Activated T-helper 17 cell treated with anti-CD3 and anti-CD28 coated beads, Interleukin-2, amount 50 U/mL, for 72 hours (primary cell): ENCODE data around the gene MAGEB6. TPM values are rescaled to one million over a fixed set of nuclear protein-coding genes. Genes with fewer than 3 reads are reported as not detected.
"Not testable (repeated sequence)": the region's sequence is repeated elsewhere in the genome, so short reads cannot be mapped to it uniquely, and the experiment has no call there.

Source experiments
- ATAC-seq: fragments of 150-1000 bp; cut with Tn5 transposase; replicated peaks from 2 replicates; pipeline ENCODE4 v1.10.0; 2021; ENCODE audit warnings: mild to moderate bottlenecking, moderate library complexity
- H3K27ac Mint-ChIP-seq: one replicate; pipeline ENCODE4 v1.8.0; 2022; ENCODE audit warnings: mixed read lengths
- H3K27me3 Mint-ChIP-seq: one replicate; pipeline ENCODE4 v1.8.0; 2022; ENCODE audit warnings: mixed read lengths
- H3K36me3 Mint-ChIP-seq: one replicate; pipeline ENCODE4 v1.8.0; 2022; ENCODE audit warnings: low read depth, mild to moderate bottlenecking, mixed read lengths
- H3K4me1 Mint-ChIP-seq: one replicate; pipeline ENCODE4 v1.8.0; 2022; ENCODE audit warnings: mixed read lengths
- H3K4me3 Mint-ChIP-seq: one replicate; pipeline ENCODE4 v1.8.0; 2022; ENCODE audit warnings: mild to moderate bottlenecking, mixed read lengths
- H3K9me3 Mint-ChIP-seq: one replicate; pipeline ENCODE4 v1.8.0; 2022; ENCODE audit warnings: mixed read lengths
- total RNA-seq, 2 donors: library from RNA; stranded (reverse); gene quantifications; one replicate each; pipeline ENCODE4 v1.2.3, GENCODE V29; 2022

Gene MAGEB6, protein sequence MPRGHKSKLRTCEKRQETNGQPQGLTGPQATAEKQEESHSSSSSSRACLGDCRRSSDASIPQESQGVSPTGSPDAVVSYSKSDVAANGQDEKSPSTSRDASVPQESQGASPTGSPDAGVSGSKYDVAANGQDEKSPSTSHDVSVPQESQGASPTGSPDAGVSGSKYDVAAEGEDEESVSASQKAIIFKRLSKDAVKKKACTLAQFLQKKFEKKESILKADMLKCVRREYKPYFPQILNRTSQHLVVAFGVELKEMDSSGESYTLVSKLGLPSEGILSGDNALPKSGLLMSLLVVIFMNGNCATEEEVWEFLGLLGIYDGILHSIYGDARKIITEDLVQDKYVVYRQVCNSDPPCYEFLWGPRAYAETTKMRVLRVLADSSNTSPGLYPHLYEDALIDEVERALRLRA
- not detected for total RNA-seq

DNA sequence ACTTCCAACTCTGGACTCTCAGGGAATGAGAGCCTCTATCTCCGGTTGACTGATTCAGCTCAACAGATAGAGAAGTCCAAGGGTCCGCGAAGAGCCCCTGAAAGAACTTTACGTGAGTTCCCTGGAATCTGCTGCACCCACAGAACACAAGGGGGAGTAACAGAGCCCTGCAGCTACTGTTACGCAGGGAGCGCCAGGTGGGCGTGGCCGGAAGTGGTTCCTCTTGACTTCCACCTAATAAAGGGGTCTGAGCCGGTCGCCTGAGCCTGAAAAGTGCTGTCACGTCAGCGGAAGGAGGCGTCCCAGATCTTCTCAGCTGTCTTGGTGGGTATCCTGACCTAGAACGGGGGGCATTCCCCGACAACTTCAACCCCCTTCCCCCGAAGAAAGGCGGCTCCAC is at the start of gene MAGEB6:
Gene MAGEB6, plus strand, starts transcription at position 237 of the 400 bp plus-strand sequence. CDS start 1,407 bp downstream, outside the sequence.
- Mint-ChIP-seq H3K9me3 (no peaks in the 10 kb centered on the region), H3K4me1 (no peaks in the 10 kb centered on the region)

DNA sequence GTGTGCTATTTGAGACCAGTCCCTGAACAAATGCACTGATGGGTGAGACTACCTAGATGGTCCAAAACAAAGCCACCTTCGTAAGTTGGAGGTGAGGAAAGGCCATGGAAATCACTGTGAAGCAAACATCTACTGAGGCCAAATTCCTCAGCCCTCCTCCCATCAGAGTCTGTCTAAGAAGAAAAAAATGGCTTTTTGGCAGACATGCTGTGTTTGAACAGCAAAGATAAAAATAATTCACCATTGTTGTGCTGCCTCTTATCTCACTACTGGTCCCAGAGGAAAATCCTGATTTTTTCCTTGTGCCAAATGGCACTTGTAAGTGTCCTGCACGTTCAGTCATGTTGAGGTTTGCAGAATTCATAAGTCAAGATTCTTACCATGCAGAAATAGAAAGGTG is 46.2 kb upstream of the MAGEB6 start:
- ATAC-seq, result no peak
- Mint-ChIP-seq H3K27ac (no peak overlapping the region), H3K4me1 (no peaks in the 10 kb centered on the region)

More for the DNA sequence above, at the start of gene MAGEB6:
- Mint-ChIP-seq H3K4me3 (no peak within 1 kb of the TSS), H3K36me3 (no peaks in the 10 kb centered on the region), H3K27ac (no peak within 1 kb of the TSS), H3K27me3 (no peaks in the 10 kb centered on the region)
- ATAC-seq, result no peak

DNA sequence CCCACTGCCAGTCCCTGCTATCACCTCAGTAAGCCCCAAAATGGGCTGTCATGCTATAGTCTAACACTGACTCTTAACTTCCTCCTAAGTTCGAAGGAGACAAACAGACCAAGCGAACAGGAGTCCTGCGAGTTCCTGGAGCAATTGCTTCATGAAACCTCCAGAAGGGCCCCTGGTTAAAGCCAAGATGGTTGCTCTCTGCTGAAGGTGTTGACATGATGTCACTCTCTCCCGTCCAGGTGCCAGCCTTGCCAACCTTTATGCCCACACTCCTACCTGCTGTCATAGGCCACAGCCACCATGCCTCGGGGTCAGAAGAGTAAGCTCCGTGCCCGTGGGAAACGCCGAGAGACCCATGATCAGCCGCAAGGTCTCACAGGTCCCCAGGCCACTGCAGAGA is 31.9 kb upstream of the MAGEB6 start, which contains the start of gene MAGEB6B:
Gene MAGEB6B, plus strand, starts transcription at position 301 of the 400 bp plus-strand sequence. Its CDS starts 0 bp downstream, at position 301.
- Mint-ChIP-seq H3K27ac (no peak within 1 kb of the TSS), H3K9me3 (peaks cover 3% of the 10 kb centered on the region), H3K4me3 (no peak within 1 kb of the TSS), H3K4me1 (no peaks in the 10 kb centered on the region), H3K27me3 (no peaks in the 10 kb centered on the region), H3K36me3 (no peaks in the 10 kb centered on the region)
- no peak for ATAC-seq

More for the DNA sequence above, 46.2 kb upstream of the MAGEB6 start:
- Mint-ChIP-seq H3K9me3 (no peaks in the 10 kb centered on the region), H3K27me3 (no peaks in the 10 kb centered on the region), H3K36me3 (no peaks in the 10 kb centered on the region), H3K4me3 (no peak overlapping the region)

DNA sequence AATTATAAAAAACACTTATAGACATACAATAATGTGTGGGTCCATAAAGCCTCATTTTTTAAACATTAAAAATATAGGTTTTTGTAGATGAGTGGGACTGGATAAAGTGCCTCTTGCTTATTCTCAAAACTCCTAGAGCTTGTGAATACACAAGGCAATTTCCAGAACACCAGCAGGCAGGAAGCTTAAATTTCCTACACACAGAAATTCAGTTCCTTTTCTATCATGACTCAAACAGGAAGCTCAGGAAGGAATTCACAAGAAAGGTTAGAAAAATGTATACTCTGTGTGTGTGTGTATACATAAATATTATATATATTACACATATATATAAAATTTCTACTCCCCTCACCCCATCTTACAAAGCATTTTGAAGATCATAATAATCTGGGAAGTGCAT is 11.3 kb downstream of the MAGEB6 start:
- Mint-ChIP-seq H3K4me1 (no peaks in the 10 kb centered on the region), H3K9me3 (no peaks in the 10 kb centered on the region), H3K4me3 (no peak overlapping the region), H3K27me3 (no peaks in the 10 kb centered on the region), H3K27ac (no peak overlapping the region), H3K36me3 (no peaks in the 10 kb centered on the region)
- no peak for ATAC-seq

DNA sequence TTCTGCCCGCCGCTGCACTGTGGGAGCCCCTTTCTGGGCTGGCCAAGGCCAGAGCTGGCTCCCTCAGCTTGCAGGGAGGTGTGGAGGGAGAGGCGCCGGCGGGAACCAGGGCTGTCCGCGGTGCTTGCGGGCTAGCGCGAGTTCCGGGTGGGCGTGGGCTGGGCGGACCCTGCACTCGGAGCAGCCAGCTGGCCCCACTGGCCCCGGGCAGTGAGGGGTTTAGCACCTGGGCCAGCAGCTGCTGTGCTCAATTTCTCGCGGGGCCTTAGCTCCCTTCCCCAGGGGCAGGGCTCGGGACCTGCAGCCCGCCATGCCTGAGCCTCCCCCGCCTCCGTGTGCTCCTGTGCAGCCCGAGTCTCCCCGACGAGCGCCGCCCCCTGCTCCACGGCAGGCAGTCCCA is 12.5 kb downstream of the MAGEB6 start:
- not testable (repeated sequence) for ATAC-seq, H3K27me3 Mint-ChIP-seq, H3K4me1 Mint-ChIP-seq, H3K36me3 Mint-ChIP-seq, H3K27ac Mint-ChIP-seq, H3K9me3 Mint-ChIP-seq, H3K4me3 Mint-ChIP-seq

DNA sequence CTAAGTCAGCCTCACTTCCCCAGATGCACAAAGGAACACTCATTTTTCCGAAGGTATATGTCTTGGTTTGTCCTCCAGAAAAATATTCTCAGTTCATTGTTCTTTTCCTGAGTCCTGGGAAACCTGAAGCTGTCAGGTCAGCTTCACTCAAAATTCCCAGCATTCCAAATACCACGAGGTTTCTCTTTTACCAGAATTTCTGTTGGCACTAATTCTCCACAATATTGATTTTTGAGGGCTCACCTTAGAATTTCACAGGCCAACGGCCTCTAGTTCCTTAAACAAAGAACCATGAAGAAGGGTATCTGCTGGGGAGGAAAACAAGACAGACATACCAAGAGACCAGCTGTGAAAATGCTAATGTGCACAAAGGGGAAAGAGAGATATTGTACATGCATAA is 15.8 kb downstream of the MAGEB6 start:
- no peak for ATAC-seq
- Mint-ChIP-seq H3K9me3 (no peaks in the 10 kb centered on the region), H3K27me3 (no peaks in the 10 kb centered on the region), H3K36me3 (no peaks in the 10 kb centered on the region), H3K4me1 (no peaks in the 10 kb centered on the region), H3K4me3 (no peak overlapping the region), H3K27ac (no peak overlapping the region)

DNA sequence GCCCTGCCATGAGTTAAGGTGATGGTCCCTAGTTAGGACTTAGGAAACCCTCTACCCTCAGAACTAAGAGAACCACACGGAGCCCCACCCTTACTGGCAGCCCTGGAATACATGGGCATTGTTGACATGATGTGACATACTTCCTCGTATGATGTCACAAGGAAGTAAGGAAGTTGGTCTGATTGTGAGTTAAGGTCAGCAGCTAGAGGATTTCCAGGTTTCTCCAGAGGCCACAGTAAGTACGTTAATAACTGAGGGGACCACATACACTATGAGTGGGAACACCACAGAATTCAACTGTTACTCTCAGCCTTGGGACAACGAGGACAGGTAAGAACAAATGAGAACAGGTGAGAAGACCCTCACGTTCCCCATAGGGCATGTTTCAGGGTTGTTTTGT is 23.6 kb downstream of the MAGEB6 start, which contains the start of gene MAGEB5:
Gene MAGEB5, plus strand, starts transcription at position 301 of the 400 bp plus-strand sequence. CDS start 1,133 bp downstream, outside the sequence.
- Mint-ChIP-seq H3K36me3 (no peaks in the 10 kb centered on the region), H3K9me3 (no peaks in the 10 kb centered on the region), H3K4me1 (no peaks in the 10 kb centered on the region), H3K4me3 (no peak within 1 kb of the TSS), H3K27ac (no peak within 1 kb of the TSS), H3K27me3 (no peaks in the 10 kb centered on the region)
- ATAC-seq, result no peak

DNA sequence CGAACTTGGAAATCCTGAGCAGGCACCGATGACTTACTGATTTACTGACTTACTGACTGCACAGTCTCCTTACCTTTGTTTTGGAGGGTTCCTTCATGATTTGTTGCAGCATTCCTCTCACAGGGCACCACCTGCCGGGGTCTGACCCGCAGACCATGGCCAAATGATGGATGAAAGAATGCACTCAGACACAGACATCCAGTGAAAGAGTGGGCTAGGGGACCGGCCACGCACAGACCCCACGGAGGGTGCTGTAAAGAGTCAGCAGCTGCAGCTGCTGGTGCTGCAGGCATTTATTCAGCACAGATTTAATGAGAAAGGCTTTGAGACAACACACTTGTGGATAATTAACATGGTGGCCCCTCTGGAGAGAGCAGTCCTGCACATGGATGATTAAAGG is 27.1 kb downstream of the MAGEB6 start:
- Mint-ChIP-seq H3K27ac (no peak overlapping the region), H3K36me3 (no peaks in the 10 kb centered on the region), H3K27me3 (no peaks in the 10 kb centered on the region), H3K4me3 (no peak overlapping the region), H3K4me1 (no peaks in the 10 kb centered on the region), H3K9me3 (no peaks in the 10 kb centered on the region)
- ATAC-seq, result no peak

DNA sequence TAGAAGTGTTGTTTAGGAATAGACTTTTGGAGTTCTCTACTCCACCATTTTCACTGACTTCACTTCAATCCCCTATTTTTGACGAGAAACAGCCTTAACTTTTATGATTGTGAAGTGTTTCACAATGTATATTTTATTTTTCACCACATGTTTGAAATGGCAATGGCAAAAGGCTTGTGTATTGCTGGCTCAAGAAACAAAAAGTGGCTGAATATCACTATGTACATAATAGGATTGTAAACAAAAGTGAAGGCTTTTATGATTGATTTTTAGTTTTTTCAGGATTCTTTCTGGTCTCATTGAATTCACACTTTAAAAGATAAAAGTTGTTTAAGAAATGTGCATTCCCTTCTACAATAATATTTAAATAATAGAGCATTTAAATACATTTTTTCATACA is 41.9 kb downstream of the MAGEB6 start:
- H3K27ac Mint-ChIP-seq, result no peak overlapping the region
- no peak overlapping the region for H3K4me3 Mint-ChIP-seq
- H3K36me3 Mint-ChIP-seq, result no peaks in the 10 kb centered on the region
- no peak for ATAC-seq
- H3K4me1 Mint-ChIP-seq, result no peaks in the 10 kb centered on the region
- H3K9me3 Mint-ChIP-seq, result peaks cover 7% of the 10 kb centered on the region
- H3K27me3 Mint-ChIP-seq, result no peaks in the 10 kb centered on the region

Other genes starting within 250 kb of the MAGEB6 start
- not detected for gene MAGEB18, start 54.1 kb upstream of the MAGEB6 start, total RNA-seq
- gene MAGEB6B, start 31.8 kb upstream of the MAGEB6 start, total RNA-seq, result not detected
- not detected for gene MAGEB5, start 23.7 kb downstream of the MAGEB6 start, total RNA-seq